Endometrium (tissue), 2 donors: ENCODE data around the gene KRTAP5-5.

ENCODE experiments used
- FAIRE-seq: peaks from 2 replicates; lab custom pipeline; 2012; peaks lifted over from hg19 to GRCh38; lab: Jason Lieb, UNC
- donor health status: control.
- donor health status: control.

Gene KRTAP5-5

GRCh38 chr11:1679881-1680280 is 50.3 kb downstream of the KRTAP5-5 start:
- FAIRE-seq, result no peak
